Breast epithelium (tissue), 3 donors: ENCODE measurements around the gene DPT.

Experiments
- POLR2A ChIP-seq: fragments of 450-650 bp; IDR thresholded peaks from one replicate; pipeline ENCODE4 v1.6.1; 2016; ENCODE audit warnings: antibody characterized with exemption, mild to moderate bottlenecking, moderate library complexity
- POLR2AphosphoS5 ChIP-seq, 3 donors: sonication (generic); formaldehyde crosslinking; IDR thresholded peaks; one replicate each; pipeline ENCODE4 v1.6.1; 2017; ENCODE audit warnings: antibody characterized with exemption in 3 of 3
- TF ChIP-seq, protein P1 (sequence below), 3 donors: fragments of 450-650 bp; IDR thresholded peaks; one replicate each; pipeline ENCODE4 v1.5.1; 2016 to 2017; ENCODE audit warnings: antibody characterized with exemption in 3 of 3, mild to moderate bottlenecking in 3 of 3, moderate library complexity in 3 of 3

DNA sequence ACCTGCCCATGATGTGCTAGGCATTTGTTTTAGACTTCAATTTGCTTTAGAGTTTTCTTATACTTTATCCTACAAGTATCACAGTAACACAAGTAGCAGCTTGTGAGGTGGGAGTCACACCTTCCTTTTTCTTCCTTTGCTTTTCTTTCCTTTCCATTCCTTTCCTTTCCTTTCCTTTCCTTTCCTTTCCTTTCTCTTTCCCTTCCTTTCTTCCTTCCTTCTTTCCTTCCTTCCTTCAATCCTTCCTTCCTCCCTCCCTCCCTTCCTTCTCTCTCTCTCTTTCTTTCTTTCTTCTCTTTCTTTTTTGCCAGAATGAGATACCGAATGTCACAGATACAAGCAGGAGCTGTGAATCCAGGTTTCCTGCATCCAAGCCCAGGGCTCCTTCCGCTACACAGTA, 3.9 kb downstream of the DPT start:
- TF ChIP-seq, protein P1, sequence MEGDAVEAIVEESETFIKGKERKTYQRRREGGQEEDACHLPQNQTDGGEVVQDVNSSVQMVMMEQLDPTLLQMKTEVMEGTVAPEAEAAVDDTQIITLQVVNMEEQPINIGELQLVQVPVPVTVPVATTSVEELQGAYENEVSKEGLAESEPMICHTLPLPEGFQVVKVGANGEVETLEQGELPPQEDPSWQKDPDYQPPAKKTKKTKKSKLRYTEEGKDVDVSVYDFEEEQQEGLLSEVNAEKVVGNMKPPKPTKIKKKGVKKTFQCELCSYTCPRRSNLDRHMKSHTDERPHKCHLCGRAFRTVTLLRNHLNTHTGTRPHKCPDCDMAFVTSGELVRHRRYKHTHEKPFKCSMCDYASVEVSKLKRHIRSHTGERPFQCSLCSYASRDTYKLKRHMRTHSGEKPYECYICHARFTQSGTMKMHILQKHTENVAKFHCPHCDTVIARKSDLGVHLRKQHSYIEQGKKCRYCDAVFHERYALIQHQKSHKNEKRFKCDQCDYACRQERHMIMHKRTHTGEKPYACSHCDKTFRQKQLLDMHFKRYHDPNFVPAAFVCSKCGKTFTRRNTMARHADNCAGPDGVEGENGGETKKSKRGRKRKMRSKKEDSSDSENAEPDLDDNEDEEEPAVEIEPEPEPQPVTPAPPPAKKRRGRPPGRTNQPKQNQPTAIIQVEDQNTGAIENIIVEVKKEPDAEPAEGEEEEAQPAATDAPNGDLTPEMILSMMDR (IDR thresholded peaks at IDR 0.05): no peak
- no peak for TF ChIP-seq POLR2A
- no peak for TF ChIP-seq POLR2AphosphoS5 (IDR thresholded peaks at IDR 0.05)
